MCF 10A (cell line): Measurements from ENCODE around the gene ARIH1. TPM values are rescaled to one million over a fixed set of nuclear protein-coding genes. Genes with fewer than 3 reads are reported as not detected.

Source experiments
- BruUV-seq: library from RNA; stranded (reverse); fragments of 400-500 nt; replicated peaks from 2 replicates; lab custom pipeline; 2021; lab: Mats Ljungman, UMichigan
- CTCF ChIA-PET: fragments of 300-600 bp; sonication (Branson Sonifier 250); formaldehyde crosslinking; extraction: SDS; loops from one replicate; lab custom pipeline; 2021; ENCODE audit warnings: antibody characterized with exemption, inconsistent platforms; lab: Yijun Ruan, JAX
- POLR2A ChIA-PET: fragments of 300-600, 350-650 bp; sonication (Branson Sonifier 250); formaldehyde crosslinking; extraction: SDS; loops from one replicate; lab custom pipeline; 2020; ENCODE audit warnings: antibody characterized with exemption, inconsistent platforms; lab: Yijun Ruan, JAX
- DNase-seq: peaks from one replicate; pipeline ENCODE4 v3.0.0-alpha.2; 2018; ENCODE audit not compliant: unreplicated experiment
- H3K27ac Mint-ChIP-seq: one replicate; pipeline ENCODE4 v1.8.0; 2022; ENCODE audit warnings: mild to moderate bottlenecking, low read depth, mixed read lengths; ENCODE audit not compliant: unreplicated experiment
- H3K27me3 Mint-ChIP-seq: one replicate; pipeline ENCODE4 v1.8.0; 2022; ENCODE audit warnings: mixed read lengths; ENCODE audit not compliant: insufficient read depth, unreplicated experiment
- H3K36me3 Mint-ChIP-seq: one replicate; pipeline ENCODE4 v1.8.0; 2022; ENCODE audit warnings: mild to moderate bottlenecking, moderate library complexity, mixed read lengths; ENCODE audit not compliant: insufficient read depth, unreplicated experiment
- H3K4me1 Mint-ChIP-seq: one replicate; pipeline ENCODE4 v1.8.0; 2022; ENCODE audit warnings: mixed read lengths; ENCODE audit not compliant: insufficient read depth, unreplicated experiment
- H3K4me3 Mint-ChIP-seq: one replicate; pipeline ENCODE4 v1.8.0; 2022; ENCODE audit warnings: mild to moderate bottlenecking, moderate library complexity, mixed read lengths; ENCODE audit not compliant: unreplicated experiment
- H3K9me3 Mint-ChIP-seq: one replicate; pipeline ENCODE4 v1.8.0; 2022; ENCODE audit warnings: mixed read lengths; ENCODE audit not compliant: unreplicated experiment
- intact Hi-C: fragments of 100-400 bp; cut with micrococcal nuclease; formaldehyde crosslinking; loops from 2 replicates; pipeline ENCODE4 v1.14.1; 2022
- total RNA-seq: library from RNA; stranded (reverse); gene quantifications from 2 replicates; pipeline ENCODE4 v1.2.3, GENCODE V29; 2022
- TF ChIP-seq, protein P1 (sequence below): fragments of 200-600 bp; IDR thresholded peaks from one replicate; pipeline ENCODE4 v1.8.0; 2022; ENCODE audit warnings: antibody characterized with exemption, mild to moderate bottlenecking; ENCODE audit not compliant: unreplicated experiment

The ARIH1 gene
- total RNA-seq, 1 experiment from 2014 or later: 235 TPM

DNA sequence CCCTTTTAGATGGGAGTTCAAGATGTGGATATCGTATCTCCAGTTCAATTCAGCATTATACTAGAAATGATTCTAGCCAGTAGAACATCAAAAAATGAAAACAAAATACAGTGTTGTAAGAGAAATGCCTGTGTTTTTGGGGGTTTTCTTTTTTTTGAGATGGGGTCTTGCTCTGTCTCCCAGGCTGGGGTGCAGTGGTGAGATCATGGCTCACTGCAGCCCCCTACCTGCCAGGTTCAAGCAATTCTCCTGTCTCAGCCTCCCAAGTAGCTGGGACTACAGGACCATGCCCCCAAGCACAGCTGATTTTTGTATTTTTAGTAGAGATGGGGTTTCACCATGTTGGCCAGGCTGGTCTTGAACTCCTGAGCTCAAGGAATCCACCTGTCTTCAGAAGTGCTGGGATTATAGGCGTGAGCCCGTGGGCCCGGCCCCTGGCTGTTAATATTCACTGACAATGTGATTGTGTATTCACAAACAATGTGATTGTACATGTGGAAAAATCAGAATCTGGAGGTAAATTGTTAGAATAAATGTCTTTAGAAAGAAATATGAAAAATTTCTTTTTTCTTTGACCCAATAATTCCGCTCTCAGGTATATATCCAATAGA lies 59.0 kb downstream of the ARIH1 start:
- POLR2A ChIA-PET: interaction anchor here (1.7 kb wide), 1 partner anchor 157 kb away, joined by 4 read pairs; the partner anchor contains the start of gene HEXA
- Mint-ChIP-seq H3K4me3 (no peak overlapping the region), H3K27ac (peak overlapping the region; percentile 19), H3K27me3 (no peaks in the 10 kb centered on the region), H3K4me1 (no peaks in the 10 kb centered on the region), H3K36me3 (peaks cover 17% of the 10 kb centered on the region), H3K9me3 (no peaks in the 10 kb centered on the region)
- TF ChIP-seq, protein P1, sequence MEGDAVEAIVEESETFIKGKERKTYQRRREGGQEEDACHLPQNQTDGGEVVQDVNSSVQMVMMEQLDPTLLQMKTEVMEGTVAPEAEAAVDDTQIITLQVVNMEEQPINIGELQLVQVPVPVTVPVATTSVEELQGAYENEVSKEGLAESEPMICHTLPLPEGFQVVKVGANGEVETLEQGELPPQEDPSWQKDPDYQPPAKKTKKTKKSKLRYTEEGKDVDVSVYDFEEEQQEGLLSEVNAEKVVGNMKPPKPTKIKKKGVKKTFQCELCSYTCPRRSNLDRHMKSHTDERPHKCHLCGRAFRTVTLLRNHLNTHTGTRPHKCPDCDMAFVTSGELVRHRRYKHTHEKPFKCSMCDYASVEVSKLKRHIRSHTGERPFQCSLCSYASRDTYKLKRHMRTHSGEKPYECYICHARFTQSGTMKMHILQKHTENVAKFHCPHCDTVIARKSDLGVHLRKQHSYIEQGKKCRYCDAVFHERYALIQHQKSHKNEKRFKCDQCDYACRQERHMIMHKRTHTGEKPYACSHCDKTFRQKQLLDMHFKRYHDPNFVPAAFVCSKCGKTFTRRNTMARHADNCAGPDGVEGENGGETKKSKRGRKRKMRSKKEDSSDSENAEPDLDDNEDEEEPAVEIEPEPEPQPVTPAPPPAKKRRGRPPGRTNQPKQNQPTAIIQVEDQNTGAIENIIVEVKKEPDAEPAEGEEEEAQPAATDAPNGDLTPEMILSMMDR: peak; percentile 38
- BruUV-seq: no TSS peak
- intact Hi-C loops: loop anchor here (5.0 kb wide), 1 partner anchor 61 kb away; the partner anchor contains the start of gene ARIH1
- DNase-seq: peak; percentile 8
- CTCF ChIA-PET: interaction anchor here (0.6 to 3.0 kb wide), 11 partner anchors 17 to 606 kb away, joined by 3 to 10 read pairs (median 4); no protein-coding TSS in a partner anchor

DNA sequence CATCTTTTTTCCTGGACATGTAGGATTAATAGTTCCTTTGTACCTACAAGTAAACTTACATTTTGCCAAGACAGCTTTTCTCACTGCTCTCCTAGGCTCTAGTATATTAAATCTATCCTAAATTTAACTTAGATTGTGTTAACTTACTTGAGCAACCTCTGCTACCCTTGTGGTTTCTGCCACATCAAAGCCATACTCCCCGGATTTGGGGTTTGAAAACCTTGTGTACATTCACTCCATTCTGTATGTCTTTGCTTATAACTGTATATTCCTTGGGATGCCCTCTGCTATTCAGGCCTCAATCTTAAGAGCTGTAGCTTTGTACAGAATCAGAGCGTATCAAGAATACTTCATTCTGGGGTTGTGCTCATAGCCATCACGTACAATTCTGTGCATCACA lies 60.4 kb downstream of the ARIH1 start:
- intact Hi-C loops: loop anchor here (5.0 kb wide), 1 partner anchor 62 kb away; the partner anchor contains the start of gene ARIH1
- CTCF ChIA-PET: interaction anchor here (1.2 to 1.5 kb wide), 3 partner anchors 18 to 65 kb away, joined by 3 to 6 read pairs (median 4); no protein-coding TSS in a partner anchor
- POLR2A ChIA-PET: interaction anchor here (0.7 to 1.7 kb wide), 2 partner anchors 158 to 261 kb away, joined by 3 to 4 read pairs; partner anchors contain the start of gene HEXA
- Mint-ChIP-seq H3K27me3 (no peaks in the 10 kb centered on the region), H3K4me3 (no peak overlapping the region), H3K9me3 (no peaks in the 10 kb centered on the region), H3K36me3 (peaks cover 23% of the 10 kb centered on the region), H3K27ac (no peak overlapping the region), H3K4me1 (peaks cover 5% of the 10 kb centered on the region)
- TF ChIP-seq, protein P1: no peak
- BruUV-seq: no TSS peak
- DNase-seq: no peak

DNA sequence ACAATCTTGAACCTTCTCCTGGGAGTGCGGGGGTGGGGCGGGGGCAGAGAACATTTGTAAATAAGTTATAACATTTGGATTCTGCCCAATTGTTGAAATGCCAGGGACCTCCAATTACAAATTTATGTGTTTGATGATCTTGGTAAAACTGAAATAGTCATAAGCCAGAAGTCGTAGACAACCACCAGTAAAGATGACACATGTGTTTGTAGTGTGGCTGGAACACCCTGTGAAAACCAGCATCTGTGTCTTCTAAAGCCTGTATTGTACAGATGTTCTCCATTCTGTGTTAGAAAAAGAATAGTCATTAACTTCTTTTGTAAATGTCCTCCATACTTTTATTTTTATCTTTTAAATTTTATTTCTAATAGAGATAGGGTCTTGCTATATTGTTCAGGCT lies 61.8 kb downstream of the ARIH1 start:
- Mint-ChIP-seq H3K4me3 (no peak overlapping the region), H3K36me3 (peaks cover 28% of the 10 kb centered on the region), H3K4me1 (peaks cover 7% of the 10 kb centered on the region), H3K27ac (no peak overlapping the region), H3K27me3 (no peaks in the 10 kb centered on the region), H3K9me3 (no peaks in the 10 kb centered on the region)
- ChIA-PET CTCF (interaction anchor here (0.7 kb wide), 1 partner anchor 34 kb away, joined by 3 read pairs; no protein-coding TSS in a partner anchor), POLR2A (no interaction called here)
- BruUV-seq: no TSS peak
- TF ChIP-seq, protein P1: no peak
- intact Hi-C loops: no loop called here
- DNase-seq: no peak

DNA sequence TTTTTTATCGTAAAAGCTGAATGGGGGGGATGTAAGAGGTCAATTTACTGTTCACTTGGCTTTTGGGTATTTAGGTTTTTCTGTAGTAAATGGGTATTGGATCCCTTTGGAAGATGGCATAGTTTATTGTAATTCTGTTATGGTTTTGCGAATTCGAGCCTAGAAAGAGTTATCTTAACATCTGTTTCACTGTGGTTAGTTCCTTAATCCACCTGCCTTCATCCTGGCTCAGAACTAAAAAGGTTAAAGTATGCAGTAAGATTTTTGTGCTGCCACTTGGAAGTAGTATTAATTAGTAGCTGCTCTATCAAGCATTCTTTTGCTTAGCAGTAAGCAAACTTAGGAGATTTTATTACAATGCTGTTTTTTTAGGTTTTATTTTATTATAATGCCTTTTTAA lies 62.4 kb downstream of the ARIH1 start:
- Mint-ChIP-seq H3K27me3 (no peaks in the 10 kb centered on the region), H3K36me3 (peaks cover 34% of the 10 kb centered on the region), H3K4me1 (peaks cover 7% of the 10 kb centered on the region), H3K9me3 (no peaks in the 10 kb centered on the region), H3K4me3 (no peak overlapping the region), H3K27ac (no peak overlapping the region)
- no peak for DNase-seq
- TF ChIP-seq, protein P1: no peak
- no TSS peak for BruUV-seq
- CTCF ChIA-PET: interaction anchor here (0.5 to 0.7 kb wide), 2 partner anchors 34 to 153 kb away, joined by 3 read pairs; no protein-coding TSS in a partner anchor
- POLR2A ChIA-PET: interaction anchor here (0.8 kb wide), 1 partner anchor 63 kb away, joined by 3 read pairs; the partner anchor contains the start of gene ARIH1
- intact Hi-C loops: no loop called here
